GM19328 (cell line): Measurements from ENCODE around the gene TTC12.

Source experiments
- ATAC-seq: cut with Tn5 transposase; IDR thresholded peaks from one replicate; pipeline ENCODE4 v1.9.1; 2021; ENCODE audit warnings: mild to moderate bottlenecking, moderate library complexity; ENCODE audit not compliant: unreplicated experiment

Gene TTC12

DNA sequence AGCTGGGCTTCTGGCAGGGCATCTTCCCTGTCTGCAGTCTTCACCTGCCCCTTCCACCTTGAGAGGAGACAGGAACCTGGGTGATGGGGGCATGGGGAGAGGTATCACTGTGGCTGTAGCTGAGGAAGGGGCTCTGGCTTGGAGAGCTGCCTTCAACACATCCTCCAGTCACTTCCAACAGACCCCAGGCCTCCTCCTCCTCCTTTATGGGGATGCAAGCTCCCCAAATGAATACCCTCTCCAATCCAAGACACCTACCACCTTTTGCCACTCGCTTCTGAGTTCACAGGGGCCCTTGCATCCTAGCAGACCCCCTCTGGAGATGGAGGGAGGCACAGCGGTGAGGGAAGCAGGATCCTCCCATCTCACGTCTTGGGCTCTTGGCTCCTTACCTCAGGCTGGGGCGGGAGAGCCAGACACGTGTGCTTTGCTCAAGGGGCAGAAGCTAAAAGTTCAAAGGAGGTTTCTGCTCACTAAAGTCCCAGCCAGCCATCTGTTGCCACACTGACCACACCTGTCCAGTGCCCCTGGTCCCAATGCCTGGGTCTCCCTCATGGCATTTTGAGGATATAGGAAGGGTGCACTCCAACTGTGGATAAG, 86.3 kb downstream of the TTC12 start:
- ATAC-seq, result no peak

DNA sequence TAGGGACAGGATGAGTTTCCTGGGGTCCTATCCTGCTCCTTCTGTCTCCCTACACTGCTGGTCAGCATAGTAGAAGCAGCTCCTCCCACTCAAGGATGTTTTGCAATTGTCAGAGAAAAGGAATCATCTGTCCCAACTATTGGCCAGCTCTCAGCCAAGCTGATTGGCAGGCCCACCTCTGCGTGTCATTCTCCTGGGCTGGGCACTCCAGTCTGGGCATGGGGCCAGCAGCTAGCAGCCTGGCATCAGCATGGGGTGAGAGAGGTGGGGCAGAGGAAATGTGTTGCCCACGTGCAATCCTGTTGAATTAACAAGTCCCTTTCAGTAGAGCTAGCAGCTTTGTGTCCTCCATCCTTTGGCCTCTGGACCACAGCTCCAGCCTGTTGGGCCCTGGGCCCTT, 87.3 kb downstream of the TTC12 start:
- no peak for ATAC-seq

DNA sequence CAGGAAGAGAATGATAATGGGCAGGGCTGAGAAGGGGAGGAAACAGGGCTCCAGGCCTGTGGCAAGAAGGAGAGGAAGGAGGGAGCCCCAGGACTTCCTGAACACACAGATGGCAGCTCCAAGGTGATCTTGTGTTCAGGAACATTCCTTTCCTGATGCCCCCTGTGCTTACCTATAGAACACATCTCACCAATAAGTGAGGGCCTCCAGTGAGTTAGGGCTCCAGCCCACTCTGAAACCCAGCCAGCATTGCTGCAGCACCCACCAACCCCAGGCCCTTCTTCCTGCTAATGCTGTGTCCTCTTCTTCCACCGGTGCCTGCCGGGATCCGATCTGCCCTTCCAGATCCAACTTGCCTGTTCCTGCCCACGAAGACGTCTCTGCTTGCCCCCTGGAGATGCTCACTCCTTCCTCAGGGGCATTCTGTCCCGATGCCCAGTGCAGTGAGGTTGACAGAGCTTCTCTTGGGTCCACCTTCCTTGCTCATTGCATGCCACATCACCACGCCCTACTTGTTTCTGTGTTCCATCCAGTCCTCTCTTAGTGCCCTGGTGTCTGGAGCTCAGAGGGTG, 90.6 kb downstream of the TTC12 start:
- ATAC-seq, result no peak

DNA sequence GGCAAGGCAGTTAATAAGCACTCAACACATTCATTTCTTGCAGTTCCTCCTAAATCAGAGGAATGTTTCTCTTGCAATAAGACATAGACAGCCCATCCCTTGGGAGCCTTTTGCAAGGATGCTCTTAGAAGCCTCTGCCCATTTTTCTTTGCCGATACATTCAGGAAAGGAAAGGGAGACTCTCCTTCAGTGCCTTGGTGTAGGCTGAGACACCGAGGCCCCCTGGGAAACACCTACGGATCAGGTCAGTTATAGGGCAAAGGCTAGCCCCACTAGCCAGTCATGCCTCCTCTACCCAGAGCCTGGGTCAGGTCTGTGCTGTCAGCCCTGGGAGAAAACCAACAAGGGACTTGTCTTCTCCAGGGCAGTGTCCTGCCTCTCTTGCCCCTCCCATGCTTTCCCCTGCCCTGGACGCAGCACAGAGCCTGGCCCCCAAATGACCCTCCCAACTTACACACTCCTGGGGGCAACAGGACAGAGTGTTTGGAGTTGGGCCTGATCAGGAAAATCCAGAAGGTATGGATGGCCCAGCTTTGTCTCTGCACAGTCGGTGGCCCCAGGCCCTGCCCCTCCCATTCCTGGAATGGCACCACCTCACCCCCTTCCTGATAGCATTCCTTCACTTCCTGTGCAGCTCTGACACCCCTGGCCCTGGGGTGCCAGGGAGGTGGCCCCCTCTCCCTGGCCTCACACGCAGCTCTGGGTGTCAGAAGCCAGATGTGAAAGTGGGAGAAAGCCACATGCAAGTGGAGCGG, 91.5 kb downstream of the TTC12 start:
- no peak for ATAC-seq

DNA sequence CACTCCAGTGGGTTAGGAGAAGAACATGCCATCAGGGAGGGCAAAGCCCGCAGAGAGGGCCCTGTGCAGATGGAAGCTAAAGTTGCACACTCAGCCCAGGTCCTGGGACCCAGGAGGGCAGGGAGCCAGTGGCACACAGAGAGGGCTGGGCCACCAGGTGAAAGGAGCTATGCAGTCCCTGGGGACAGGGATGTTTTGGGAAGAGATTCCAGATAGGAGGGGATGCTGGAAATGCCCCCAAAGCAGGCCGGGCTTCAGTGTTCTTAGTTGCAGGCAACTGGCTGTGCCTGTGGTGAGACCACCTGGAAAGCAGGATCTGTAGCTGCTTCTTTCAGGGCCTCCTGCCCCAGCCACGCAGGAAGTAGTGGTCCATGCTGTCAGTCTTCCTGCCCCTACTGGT, 92.8 kb downstream of the TTC12 start:
- ATAC-seq, result no peak

DNA sequence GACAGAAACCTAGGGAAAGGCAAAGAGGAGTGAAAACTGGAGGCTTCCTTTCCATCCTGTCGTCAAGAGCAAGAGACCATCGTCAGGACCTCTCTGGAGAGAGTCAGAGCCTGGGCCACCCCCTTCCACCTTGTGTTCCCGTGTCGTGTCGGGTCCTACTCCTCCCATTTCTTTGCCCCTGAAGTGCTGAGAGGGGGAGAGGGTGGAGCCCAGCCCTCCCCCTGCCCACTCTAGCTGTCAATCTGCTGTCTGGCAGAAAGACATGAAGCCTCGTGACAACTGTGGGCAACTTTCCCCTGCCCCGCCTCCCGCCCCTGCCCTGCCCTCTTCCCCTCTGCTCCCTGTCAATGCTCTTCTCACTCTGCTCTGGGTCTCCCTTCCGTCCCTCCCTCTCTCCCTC, 93.8 kb downstream of the TTC12 start:
- no peak for ATAC-seq

DNA sequence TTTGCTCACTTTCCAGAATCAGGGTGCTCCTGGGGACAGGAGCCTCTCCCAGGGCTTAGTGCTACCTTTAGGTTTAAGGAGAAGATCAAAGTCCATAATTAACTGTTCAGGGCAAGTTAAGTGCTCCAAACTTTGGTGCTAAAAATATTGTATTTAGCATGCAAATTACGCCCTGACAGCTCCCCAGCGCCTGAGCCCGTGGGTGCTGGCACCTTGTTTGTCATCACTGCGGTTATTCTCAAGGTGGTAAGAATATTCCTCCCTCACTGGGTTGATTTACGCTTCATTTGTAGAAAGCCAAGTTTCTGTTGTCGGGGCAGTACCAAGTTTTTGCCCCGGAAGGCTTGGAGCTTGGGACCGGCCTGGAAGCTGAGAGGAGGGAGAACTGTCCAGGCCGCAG, 94.5 kb downstream of the TTC12 start:
- no peak for ATAC-seq

DNA sequence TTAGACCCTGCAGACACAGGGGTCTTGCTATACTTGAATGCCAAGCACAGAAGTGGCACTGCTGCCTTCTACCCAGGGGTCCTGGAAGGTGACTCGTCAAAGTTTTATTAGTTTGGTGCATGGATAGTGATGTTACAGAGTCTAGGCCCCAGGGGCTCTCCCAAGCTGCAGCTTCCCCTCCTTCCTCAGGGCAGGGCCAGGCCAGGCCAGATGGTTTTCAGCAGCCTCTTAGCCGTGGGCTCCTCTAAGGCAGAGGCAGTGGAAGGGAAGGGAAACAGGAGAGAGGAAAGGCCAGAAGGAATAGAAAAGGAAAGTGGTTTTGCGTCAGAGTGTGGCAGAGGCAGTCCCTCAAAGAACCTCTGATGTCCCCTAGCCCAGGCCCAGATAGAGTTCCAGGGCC, 95.1 kb downstream of the TTC12 start:
- no peak for ATAC-seq

DNA sequence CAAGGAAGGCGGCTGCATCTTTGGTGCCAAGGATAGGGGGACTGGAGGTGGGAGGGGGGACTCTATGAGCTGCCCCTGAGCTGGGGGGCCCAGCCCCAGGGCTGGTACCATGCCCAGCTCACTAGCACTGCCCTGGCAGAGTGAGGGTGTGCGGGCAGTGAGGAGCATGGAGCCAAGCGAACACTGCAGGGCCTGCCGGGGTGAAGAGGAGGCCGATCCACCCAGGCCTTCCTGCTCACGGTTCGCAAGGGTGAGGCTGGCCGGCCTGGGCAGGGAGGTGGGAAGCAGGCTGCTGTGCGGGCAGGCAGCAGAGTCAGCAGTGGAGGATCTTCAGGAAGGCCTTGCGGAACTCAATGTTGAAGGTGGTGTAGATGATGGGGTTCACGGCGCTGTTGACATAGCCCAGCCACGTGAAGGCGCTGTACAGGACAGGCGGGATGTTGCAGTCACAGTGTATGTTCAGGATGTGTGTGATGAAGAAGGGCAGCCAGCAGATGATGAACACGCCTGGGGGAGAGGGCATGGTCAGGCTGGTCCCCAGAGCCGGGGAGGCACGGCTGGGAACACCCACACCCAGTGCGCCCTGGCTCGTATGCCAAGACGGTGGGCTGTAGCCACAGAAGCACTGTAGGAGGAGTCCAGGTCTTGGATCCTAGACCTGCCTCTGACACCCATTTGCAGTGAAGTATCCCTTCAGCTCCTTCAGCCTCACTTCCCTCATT, 96.2 kb downstream of the TTC12 start:
- ATAC-seq, result no peak

DNA sequence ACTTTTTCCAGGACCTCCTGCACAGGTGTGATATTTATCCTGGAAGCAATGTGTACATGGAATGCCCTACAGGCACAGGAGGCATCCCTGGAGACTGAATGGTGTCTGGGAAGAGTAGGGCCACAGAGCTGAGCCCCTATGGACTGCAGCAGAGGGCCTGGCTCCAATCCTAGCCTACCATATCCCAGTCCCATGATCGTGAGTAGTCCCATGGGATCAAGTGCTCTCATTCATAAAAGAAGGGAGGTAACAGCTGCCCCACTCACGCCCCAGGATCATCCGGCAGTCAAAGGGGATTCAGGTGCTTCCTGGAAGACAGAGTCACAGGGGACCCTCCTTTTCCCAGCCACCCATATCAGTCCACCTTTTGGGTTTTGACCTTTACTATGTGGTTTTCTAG, 97.2 kb downstream of the TTC12 start:
- no peak for ATAC-seq

DNA sequence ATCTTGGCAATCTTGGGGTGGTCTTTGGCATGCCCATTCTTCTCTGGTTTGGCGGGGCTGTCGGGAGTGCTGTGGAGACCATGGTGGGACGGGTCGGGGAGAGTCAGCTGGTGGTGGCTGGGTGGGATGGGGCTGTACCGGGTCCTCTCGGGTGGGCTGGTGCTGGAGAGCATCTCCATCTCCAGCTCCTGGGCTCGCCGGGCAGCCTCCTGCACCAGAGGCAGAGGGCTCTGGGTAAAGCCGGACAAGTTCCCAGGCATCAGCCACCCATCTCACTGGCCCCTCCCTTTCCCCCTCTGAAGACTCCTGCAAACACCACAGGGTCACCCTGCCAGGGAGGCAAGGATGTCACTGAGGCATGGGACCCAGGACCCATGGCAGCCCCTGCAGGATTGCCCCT, 98.3 kb downstream of the TTC12 start:
- ATAC-seq, result no peak

DNA sequence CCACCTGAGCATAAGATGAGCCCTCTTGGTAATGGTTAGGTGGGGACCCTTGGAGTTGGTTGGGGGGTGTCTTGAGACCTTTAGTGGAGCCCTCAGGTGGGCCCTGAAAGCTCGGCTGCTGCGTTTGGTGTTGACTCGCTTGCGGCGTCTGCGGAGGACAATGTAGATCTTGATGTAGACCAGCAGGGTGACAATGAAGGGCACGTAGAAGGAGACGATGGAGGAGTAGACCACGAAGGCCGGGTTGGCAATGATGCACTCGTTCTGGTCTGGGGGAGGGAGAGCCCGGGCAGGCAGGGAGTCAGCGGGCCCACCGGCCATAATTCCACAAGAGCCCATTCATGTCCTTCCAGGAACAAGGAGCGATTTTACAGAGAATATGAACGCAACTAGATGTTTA, 101.0 kb downstream of the TTC12 start:
- no peak for ATAC-seq
